HepG2 (cell line): Measurements from ENCODE around the gene ZNF687. TPM values are rescaled to one million over a fixed set of nuclear protein-coding genes. Genes with fewer than 3 reads are reported as not detected.

Source experiments
- BATF2 ChIP-seq: sonication (generic); formaldehyde crosslinking; IDR thresholded peaks from 2 replicates; pipeline ENCODE4 v1.8.0; 2022; ENCODE audit warnings: mild to moderate bottlenecking, missing genetic modification reagents, moderate library complexity
- ETV6 ChIP-seq: sonication (generic); formaldehyde crosslinking; conservative IDR thresholded peaks from 2 replicates; pipeline ENCODE4 v1.4.0; 2020; ENCODE audit warnings: missing genetic modification reagents
- EZH2 ChIP-seq: conservative IDR thresholded peaks from 2 replicates; pipeline ENCODE4 v1.6.1; 2012; ENCODE audit warnings: mild to moderate bottlenecking, low read depth, low read length, moderate library complexity
- HHEX ChIP-seq: IDR thresholded peaks from 2 replicates; pipeline ENCODE4 v1.6.1; 2016; ENCODE audit warnings: control low read depth
- HNRNPUL1 ChIP-seq: fragments of 200-400 bp; formaldehyde crosslinking; IDR thresholded peaks from 2 replicates; pipeline ENCODE4 v1.6.1; 2017; ENCODE audit warnings: low read depth, mild to moderate bottlenecking, low read length, moderate library complexity
- KLF13 ChIP-seq: sonication (generic); formaldehyde crosslinking; IDR thresholded peaks from 2 replicates; pipeline ENCODE4 v1.4.0; 2020; ENCODE audit warnings: mild to moderate bottlenecking, missing genetic modification reagents
- MLXIP ChIP-seq: sonication (generic); formaldehyde crosslinking; IDR thresholded peaks from 2 replicates; pipeline ENCODE4 v1.9.0; 2021; ENCODE audit warnings: missing genetic modification reagents, borderline replicate concordance
- NR2F6 ChIP-seq, 2 experiments: IDR thresholded peaks; 2 replicates each; pipeline ENCODE4 v1.6.1; 2016; ENCODE audit warnings: antibody characterized with exemption in 1 of 2, mild to moderate bottlenecking in 1 of 2
- NR3C1 ChIP-seq: sonication (generic); formaldehyde crosslinking; IDR thresholded peaks from 2 replicates; pipeline ENCODE4 v1.4.0; 2020; ENCODE audit warnings: missing genetic modification reagents
- PBX3 ChIP-seq: sonication (generic); formaldehyde crosslinking; IDR thresholded peaks from 2 replicates; pipeline ENCODE4 v1.8.1; 2023; ENCODE audit warnings: missing genetic modification reagents, inconsistent platforms, borderline replicate concordance
- PTBP1 ChIP-seq: fragments of 200-400 bp; formaldehyde crosslinking; IDR thresholded peaks from 2 replicates; pipeline ENCODE4 v1.6.1; 2018; ENCODE audit warnings: low read length, low read depth; ENCODE audit not compliant: poor library complexity, severe bottlenecking
- RARA ChIP-seq: IDR thresholded peaks from 2 replicates; pipeline ENCODE4 v1.6.1; 2016; ENCODE audit warnings: missing genetic modification reagents, missing compliant biosample characterization
- RARG ChIP-seq: sonication (generic); formaldehyde crosslinking; IDR thresholded peaks from 2 replicates; pipeline ENCODE4 v1.4.0; 2020; ENCODE audit warnings: low read depth, mild to moderate bottlenecking, missing genetic modification reagents
- RCOR2 ChIP-seq: IDR thresholded peaks from 2 replicates; pipeline ENCODE4 v1.6.1; 2016; ENCODE audit warnings: missing biosample characterization, missing genetic modification reagents
- SAFB2 ChIP-seq: sonication (generic); formaldehyde crosslinking; IDR thresholded peaks from 2 replicates; pipeline ENCODE4 v1.5.1; 2020; ENCODE audit warnings: missing genetic modification reagents, low read depth, mild to moderate bottlenecking, borderline replicate concordance
- SATB2 ChIP-seq: sonication (generic); formaldehyde crosslinking; IDR thresholded peaks from 2 replicates; pipeline ENCODE4 v1.5.0; 2020; ENCODE audit warnings: missing genetic modification reagents
- SRSF4 ChIP-seq: fragments of 200-400 bp; formaldehyde crosslinking; IDR thresholded peaks from one replicate; pipeline ENCODE4 v1.6.1; 2018; ENCODE audit warnings: mild to moderate bottlenecking, low read depth, low read length, moderate library complexity; ENCODE audit not compliant: poor library complexity, severe bottlenecking
- ZBTB25 ChIP-seq: IDR thresholded peaks from 2 replicates; pipeline ENCODE4 v1.6.1; 2018; ENCODE audit warnings: missing genetic modification reagents
- ZFP1 ChIP-seq: IDR thresholded peaks from 2 replicates; pipeline ENCODE4 v1.6.1; 2016
- ZNF362 ChIP-seq: sonication (generic); formaldehyde crosslinking; IDR thresholded peaks from 2 replicates; pipeline ENCODE4 v1.4.0; 2020; ENCODE audit warnings: missing genetic modification reagents, mild to moderate bottlenecking, borderline replicate concordance
- ZNF616 ChIP-seq: sonication (generic); formaldehyde crosslinking; IDR thresholded peaks from 2 replicates; pipeline ENCODE4 v1.5.0; 2020; ENCODE audit warnings: low read depth, mild to moderate bottlenecking, missing genetic modification reagents
- ZNF839 ChIP-seq: sonication (generic); formaldehyde crosslinking; IDR thresholded peaks from 2 replicates; pipeline ENCODE4 v1.4.0; 2020; ENCODE audit warnings: missing genetic modification reagents, mild to moderate bottlenecking, borderline replicate concordance
- ZNF891 ChIP-seq: sonication (generic); formaldehyde crosslinking; IDR thresholded peaks from 2 replicates; pipeline ENCODE4 v1.5.0; 2020; ENCODE audit warnings: mild to moderate bottlenecking, missing genetic modification reagents
- ZSCAN9 ChIP-seq: IDR thresholded peaks from 2 replicates; pipeline ENCODE4 v1.6.1; 2016; ENCODE audit warnings: borderline replicate concordance
- polyA plus RNA-seq, 8 experiments: library from polyadenylated mRNA; depleted of rRNA in 3 of 8; stranded (reverse) in 7 of 8; unstranded in 1 of 8; fragments of >200 nt; fragmentation: Illumina TruSeq in 4 of 8; extraction: Trizol in 4 of 8; gene quantifications; 2 replicates each; pipeline versions ENCODE4 v1.2.1 to v1.2.3, GENCODE V29; 2011 to 2016; ENCODE audit warnings: low read depth in 4 of 8, missing spikeins in 1 of 8, mixed read lengths in 1 of 8; ENCODE audit not compliant: insufficient read depth in 1 of 8
- total RNA-seq, 5 experiments: library from RNA; depleted of rRNA; stranded (reverse); fragments of >200 nt; fragmentation: Illumina TruSeq; extraction: Trizol; gene quantifications; 2 replicates each; pipeline ENCODE4 v1.2.3, GENCODE V29; 2016; ENCODE audit warnings: low read depth in 1 of 5

Gene ZNF687
- total and polyA plus RNA-seq, 2 of the 13 experiments (the other 11 are each of a cell fraction or from before 2014, with no cell fraction given), result 14.1 to 16.5 TPM

- TF ChIP-seq ZNF362 (CRISPR knock-in tag) (no peak), SATB2 (CRISPR knock-in tag) (no peak), SAFB2 (CRISPR knock-in tag) (no peak), NR2F6 (IDR thresholded peaks at IDR 0.05) (no peak), NR2F6 (CRISPR knock-in tag; IDR thresholded peaks at IDR 0.05) (0 out of 2 replicates have a peak, but pooled peaks have one; percentile 16), NR3C1 (no peak), PBX3 (CRISPR knock-in tag) (no peak), ZNF616 (CRISPR knock-in tag) (no peak), HHEX (no peak), ZNF891 (CRISPR knock-in tag) (no peak; the same call in 1 of the 2 replicates), HNRNPUL1 (no peak), KLF13 (CRISPR knock-in tag) (no peak), RARA (CRISPR knock-in tag) (no peak), BATF2 (CRISPR knock-in tag) (peak; percentile 58; the same call in 1 of the 2 replicates), MLXIP (CRISPR knock-in tag) (no peak), RCOR2 (CRISPR knock-in tag) (no peak), ZBTB25 (CRISPR knock-in tag) (no peak), ZNF839 (CRISPR knock-in tag) (no peak), ZSCAN9 (CRISPR knock-in tag) (no peak), EZH2 (no peak), PTBP1 (no peak), RARG (CRISPR knock-in tag) (no peak), ZFP1 (CRISPR knock-in tag) (no peak), ETV6 (CRISPR knock-in tag) (no peak), SRSF4 (no peak)
These were observed 1.0 kb downstream of the ZNF687 start (continued) for GRCh38 chr1:151282883-151283725.
